SK-N-SH (cell line): ENCODE data around the gene PSPN. TPM values are rescaled to one million over a fixed set of nuclear protein-coding genes. Genes with fewer than 3 reads are reported as not detected.

ENCODE experiments used
- CTCF ChIA-PET: fragments of 300-600, 350-600 bp; formaldehyde crosslinking; extraction: SDS; loops from one replicate; lab custom pipeline; 2021; lab: Yijun Ruan, JAX
- POLR2A ChIA-PET: fragments of 350-600 bp; sonication (Branson Sonifier 250); formaldehyde crosslinking; extraction: SDS; loops from one replicate; lab custom pipeline; 2020; ENCODE audit warnings: antibody characterized with exemption, inconsistent platforms; lab: Yijun Ruan, JAX
- DNase-seq: peaks from one replicate; pipeline ENCODE4 v3.0.0; 2012
- H2AFZ ChIP-seq: fragments of 200-600 bp; sonication (generic); 2 replicates; pipeline ENCODE4 v1.8.1; 2016; ENCODE audit warnings: antibody characterized with exemption, mild to moderate bottlenecking, low read depth
- H3F3A ChIP-seq: fragments of 200-600 bp; sonication (generic); replicated peaks from 2 replicates; pipeline ENCODE3; 2016; ENCODE audit warnings: antibody characterized with exemption, mild to moderate bottlenecking; ENCODE audit not compliant: insufficient read depth
- H3K27ac ChIP-seq, 2 experiments: fragments of 200-500 bp in 1 of 2; fragments of 200-600 bp in 1 of 2; sonication (Bioruptor generic) in 1 of 2; sonication (generic), shearing (Covaris generic) in 1 of 2; 2 replicates each; pipeline versions ENCODE4 v1.5.1 to v1.6.1; 2014 to 2016; ENCODE audit warnings: low read depth in 2 of 2, inconsistent platforms in 1 of 2, low read length in 1 of 2, mild to moderate bottlenecking in 1 of 2, mixed read lengths in 1 of 2
- H3K27me3 ChIP-seq: fragments of 200-600 bp; sonication (generic), shearing (Covaris generic); 2 replicates; pipeline ENCODE4 v1.6.1; 2016; ENCODE audit warnings: mixed run types; ENCODE audit not compliant: insufficient read depth
- H3K36me3 ChIP-seq, 2 experiments: fragments of 200-500 bp in 1 of 2; fragments of 200-600 bp in 1 of 2; sonication (Bioruptor generic) in 1 of 2; sonication (generic) in 1 of 2; replicated peaks in 1 of 2; 2 replicates each; pipeline versions ENCODE3 to v1.5.1; 2014 to 2016; ENCODE audit warnings: low read length in 1 of 2, mild to moderate bottlenecking in 1 of 2; ENCODE audit not compliant: insufficient read depth in 2 of 2, control insufficient read depth in 1 of 2
- H3K4me1 ChIP-seq, 2 experiments: fragments of 200-500 bp in 1 of 2; fragments of 200-600 bp in 1 of 2; sonication (Bioruptor generic) in 1 of 2; sonication (generic), shearing (Covaris generic) in 1 of 2; 2 replicates each; pipeline versions ENCODE4 v1.5.1 to v1.6.1; 2014 to 2016; ENCODE audit warnings: low read depth in 1 of 2, low read length in 1 of 2, mixed run types in 1 of 2; ENCODE audit not compliant: insufficient read depth in 2 of 2, control insufficient read depth in 1 of 2
- H3K4me2 ChIP-seq: fragments of 200-600 bp; sonication (generic), shearing (Covaris generic); 2 replicates; pipeline ENCODE4 v1.6.1; 2017; ENCODE audit warnings: mixed run types
- H3K4me3 ChIP-seq, 2 experiments: fragments of 200-500 bp in 1 of 2; fragments of 200-600 bp in 1 of 2; sonication (Bioruptor generic) in 1 of 2; sonication (generic), shearing (Covaris generic) in 1 of 2; 2 replicates each; pipeline versions ENCODE4 v1.5.1 to v1.8.1; 2014 to 2016; ENCODE audit warnings: low read depth in 2 of 2, inconsistent platforms in 1 of 2, low read length in 1 of 2, mild to moderate bottlenecking in 1 of 2, mixed read lengths in 1 of 2, moderate library complexity in 1 of 2
- H3K79me2 ChIP-seq: fragments of 200-600 bp; sonication (generic); 2 replicates; pipeline ENCODE4 v1.8.1; 2017; ENCODE audit warnings: mild to moderate bottlenecking; ENCODE audit not compliant: insufficient read depth
- H3K9ac ChIP-seq: fragments of 200-600 bp; sonication (generic); 2 replicates; pipeline ENCODE4 v1.6.1; 2017; ENCODE audit warnings: mixed run types
- H3K9me2 ChIP-seq: fragments of 200-600 bp; sonication (generic); 2 replicates; pipeline ENCODE4 v1.6.1; 2017; ENCODE audit warnings: mixed run types
- H3K9me3 ChIP-seq: fragments of 200-600 bp; sonication (generic); 2 replicates; pipeline ENCODE4 v1.6.1; 2017; ENCODE audit warnings: mixed run types, mild to moderate bottlenecking, moderate library complexity
- H4K20me1 ChIP-seq: fragments of 200-600 bp; sonication (generic); 2 replicates; pipeline ENCODE4 v1.6.1; 2017; ENCODE audit warnings: mild to moderate bottlenecking, mixed run types; ENCODE audit not compliant: insufficient read depth
- ELF1 ChIP-seq: IDR thresholded peaks from 2 replicates; pipeline ENCODE4 v1.4.0; 2012
- EP300 ChIP-seq, 2 experiments: IDR thresholded peaks; 2 replicates each; pipeline versions ENCODE4 v1.4.0 to v1.6.1; 2012; ENCODE audit warnings: borderline replicate concordance in 1 of 2, low read depth in 1 of 2, low read length in 1 of 2
- FOXJ3 ChIP-seq: sonication (generic); formaldehyde crosslinking; IDR thresholded peaks from 2 replicates; pipeline ENCODE4 v1.5.1; 2020; ENCODE audit warnings: mild to moderate bottlenecking, missing genetic modification reagents
- FOXM1 ChIP-seq: IDR thresholded peaks from 2 replicates; pipeline ENCODE4 v1.4.0; 2012; ENCODE audit warnings: low read depth, mild to moderate bottlenecking
- GATA2 ChIP-seq: sonication (generic); formaldehyde crosslinking; IDR thresholded peaks from 2 replicates; pipeline ENCODE4 v1.5.0; 2020; ENCODE audit warnings: mild to moderate bottlenecking, missing genetic modification reagents
- JUND ChIP-seq: IDR thresholded peaks from 2 replicates; pipeline ENCODE4 v1.4.0; 2012
- NRF1 ChIP-seq: IDR thresholded peaks from 2 replicates; pipeline ENCODE4 v1.6.1; 2012; ENCODE audit warnings: low read depth, mild to moderate bottlenecking, low read length
- POLR2AphosphoS5 ChIP-seq: IDR thresholded peaks from 2 replicates; pipeline ENCODE4 v1.6.1; 2012; ENCODE audit warnings: low read depth, low read length
- RCOR1 ChIP-seq: fragments of 150-350 bp; IDR thresholded peaks from 2 replicates; pipeline ENCODE4 v1.6.1; 2017; ENCODE audit warnings: antibody characterized with exemption, low read length
- SIN3A ChIP-seq: IDR thresholded peaks from 2 replicates; pipeline ENCODE4 v1.6.1; 2012; ENCODE audit warnings: low read depth, mild to moderate bottlenecking, low read length, moderate library complexity, borderline replicate concordance
- SMC3 ChIP-seq: IDR thresholded peaks from 2 replicates; pipeline ENCODE4 v1.6.1; 2012; ENCODE audit warnings: low read depth, low read length, improper control_type of control experiment
- TEAD4 ChIP-seq: IDR thresholded peaks from 2 replicates; pipeline ENCODE4 v1.4.0; 2012; ENCODE audit warnings: mild to moderate bottlenecking, borderline replicate concordance; ENCODE audit not compliant: insufficient read depth
- WGBS: methylation state at CpG from one replicate; pipeline ENCODE4 v1.1.6; 2017; ENCODE audit warnings: low lambda C conversion rate; 5-methylcytosine and 5-hydroxymethylcytosine counted together
- polyA plus RNA-seq, 3 experiments: library from polyadenylated mRNA; depleted of rRNA; stranded (reverse); fragments of >200 nt; gene quantifications; 2 replicates each; pipeline ENCODE4 v1.2.3, GENCODE V29; 2012
- TF ChIP-seq, protein P1 (sequence below): IDR thresholded peaks from 2 replicates; pipeline ENCODE4 v1.6.1; 2012; ENCODE audit warnings: mild to moderate bottlenecking, low read depth, low read length, moderate library complexity
- TF ChIP-seq, protein P2 (sequence below): IDR thresholded peaks from 2 replicates; pipeline ENCODE4 v1.4.0; 2012; ENCODE audit warnings: low read depth, borderline replicate concordance
- TF ChIP-seq, protein P3 (sequence below): IDR thresholded peaks from 2 replicates; pipeline ENCODE4 v1.4.0; 2012; ENCODE audit warnings: low read depth
- TF ChIP-seq, protein P4 (sequence below): IDR thresholded peaks from 2 replicates; pipeline ENCODE4; 2012

PSPN gene, protein sequence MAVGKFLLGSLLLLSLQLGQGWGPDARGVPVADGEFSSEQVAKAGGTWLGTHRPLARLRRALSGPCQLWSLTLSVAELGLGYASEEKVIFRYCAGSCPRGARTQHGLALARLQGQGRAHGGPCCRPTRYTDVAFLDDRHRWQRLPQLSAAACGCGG
- polyA plus RNA-seq (2012; rRNA removed), result 0.41 and 0.59 TPM in 2 replicates
- polyA plus RNA-seq (2012; cell fraction: cytosol; rRNA removed), result 0.32 and 0.38 TPM in 2 replicates
- 0.74 and 0.88 TPM in 2 replicates for polyA plus RNA-seq (2012; cell fraction: nucleus; rRNA removed)

DNA sequence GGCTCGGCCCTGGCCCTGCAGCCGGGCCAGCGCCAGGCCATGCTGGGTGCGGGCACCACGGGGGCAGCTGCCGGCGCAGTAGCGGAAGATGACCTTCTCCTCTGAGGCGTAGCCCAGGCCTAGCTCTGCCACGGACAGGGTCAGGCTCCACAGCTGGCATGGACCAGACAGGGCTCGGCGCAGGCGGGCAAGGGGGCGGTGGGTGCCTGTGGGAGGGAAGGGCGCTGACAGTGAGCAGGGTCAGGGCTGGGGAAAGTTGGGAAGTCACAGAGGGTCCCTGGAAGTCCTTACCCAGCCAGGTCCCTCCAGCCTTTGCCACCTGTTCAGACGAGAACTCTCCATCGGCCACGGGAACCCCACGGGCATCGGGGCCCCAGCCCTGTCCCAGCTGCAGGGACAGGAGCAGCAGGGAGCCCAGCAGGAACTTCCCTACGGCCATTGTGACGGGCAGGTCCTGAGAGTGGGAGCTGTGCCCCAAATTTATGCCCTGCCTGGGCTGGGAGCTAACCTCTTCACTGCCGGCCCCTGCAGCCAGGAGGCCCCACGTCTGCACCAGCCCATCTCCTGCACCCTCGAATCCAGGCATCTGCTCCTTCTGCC is at the start of gene PSPN:
Gene PSPN (minus strand): TSS at position 523 of the 600 bp plus-strand sequence. CDS start 84 bp downstream, at position 439.
- Histone ChIP-seq H3K4me2 (no peak within 1 kb of the TSS), H3K79me2 (peaks cover 8% of the 10 kb centered on the region), H3K4me1 (peaks cover 6 to 22% of the 10 kb centered on the region in 2 experiments; a peak in 1 of 4 replicates), H3K9ac (no peak within 1 kb of the TSS), H3K4me3 (no peak within 1 kb of the TSS), H4K20me1 (no peaks in the 10 kb centered on the region), H3K36me3 (peaks cover 15 to 17% of the 10 kb centered on the region in 2 experiments), H3K27ac (peak within 1 kb of the TSS in 1 of 2 experiments; percentile 23; a peak in 1 of 4 replicates), H3K9me2 (no peaks in the 10 kb centered on the region), H3F3A (peaks cover 25% of the 10 kb centered on the region), H3K9me3 (no peaks in the 10 kb centered on the region), H2AFZ (no peak within 1 kb of the TSS), H3K27me3 (no peaks in the 10 kb centered on the region)
- POLR2A ChIA-PET, result no interaction called here
- WGBS, result 97% methylated on average over 10 of the region's 25 CpGs
- DNase-seq, result no peak
- CTCF ChIA-PET, result no interaction called here
- TF ChIP-seq, protein P1, sequence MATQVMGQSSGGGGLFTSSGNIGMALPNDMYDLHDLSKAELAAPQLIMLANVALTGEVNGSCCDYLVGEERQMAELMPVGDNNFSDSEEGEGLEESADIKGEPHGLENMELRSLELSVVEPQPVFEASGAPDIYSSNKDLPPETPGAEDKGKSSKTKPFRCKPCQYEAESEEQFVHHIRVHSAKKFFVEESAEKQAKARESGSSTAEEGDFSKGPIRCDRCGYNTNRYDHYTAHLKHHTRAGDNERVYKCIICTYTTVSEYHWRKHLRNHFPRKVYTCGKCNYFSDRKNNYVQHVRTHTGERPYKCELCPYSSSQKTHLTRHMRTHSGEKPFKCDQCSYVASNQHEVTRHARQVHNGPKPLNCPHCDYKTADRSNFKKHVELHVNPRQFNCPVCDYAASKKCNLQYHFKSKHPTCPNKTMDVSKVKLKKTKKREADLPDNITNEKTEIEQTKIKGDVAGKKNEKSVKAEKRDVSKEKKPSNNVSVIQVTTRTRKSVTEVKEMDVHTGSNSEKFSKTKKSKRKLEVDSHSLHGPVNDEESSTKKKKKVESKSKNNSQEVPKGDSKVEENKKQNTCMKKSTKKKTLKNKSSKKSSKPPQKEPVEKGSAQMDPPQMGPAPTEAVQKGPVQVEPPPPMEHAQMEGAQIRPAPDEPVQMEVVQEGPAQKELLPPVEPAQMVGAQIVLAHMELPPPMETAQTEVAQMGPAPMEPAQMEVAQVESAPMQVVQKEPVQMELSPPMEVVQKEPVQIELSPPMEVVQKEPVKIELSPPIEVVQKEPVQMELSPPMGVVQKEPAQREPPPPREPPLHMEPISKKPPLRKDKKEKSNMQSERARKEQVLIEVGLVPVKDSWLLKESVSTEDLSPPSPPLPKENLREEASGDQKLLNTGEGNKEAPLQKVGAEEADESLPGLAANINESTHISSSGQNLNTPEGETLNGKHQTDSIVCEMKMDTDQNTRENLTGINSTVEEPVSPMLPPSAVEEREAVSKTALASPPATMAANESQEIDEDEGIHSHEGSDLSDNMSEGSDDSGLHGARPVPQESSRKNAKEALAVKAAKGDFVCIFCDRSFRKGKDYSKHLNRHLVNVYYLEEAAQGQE, result no peak

DNA sequence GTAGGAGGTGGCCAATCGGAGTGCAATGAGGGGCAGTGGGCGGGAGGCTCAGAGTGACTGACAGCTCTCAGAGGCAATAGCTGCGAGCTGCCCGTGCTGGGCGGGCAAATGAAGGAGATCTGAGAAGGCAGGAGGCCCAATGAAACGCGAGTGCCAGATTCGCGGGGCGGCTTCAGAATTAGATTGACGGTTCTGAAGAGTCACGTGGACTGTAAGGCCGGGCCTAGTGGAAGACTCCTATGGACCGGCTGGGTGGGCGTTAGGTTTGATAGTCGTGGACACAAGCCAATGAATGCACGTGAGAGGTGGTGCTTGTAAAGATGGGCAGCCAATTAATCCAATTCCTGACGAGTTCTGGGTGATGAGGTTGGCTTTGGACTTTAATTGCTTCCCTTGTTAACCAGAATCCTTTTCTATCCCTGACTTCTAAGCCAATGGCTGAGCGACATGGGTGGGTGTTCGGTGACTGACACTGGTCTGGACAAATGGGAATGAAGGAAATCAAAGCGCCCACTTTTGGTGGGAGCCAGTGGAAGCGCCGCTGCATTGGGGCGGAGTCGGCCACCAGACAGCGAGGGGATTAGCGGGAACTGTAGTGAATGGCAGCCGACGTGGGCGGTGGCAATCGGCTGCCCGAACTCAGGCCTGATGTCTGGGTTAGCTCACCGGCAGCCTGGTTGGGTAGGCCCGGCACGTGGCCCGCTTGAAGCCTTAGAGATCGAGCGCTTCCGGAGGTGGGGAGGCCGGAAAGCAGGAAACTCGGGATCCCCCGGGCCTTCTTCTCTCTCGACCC is 49.4 kb upstream of the PSPN start:
- Histone ChIP-seq H4K20me1 (peaks cover 39% of the 10 kb centered on the region), H3K9me2 (no peaks in the 10 kb centered on the region), H3K79me2 (peaks cover 40% of the 10 kb centered on the region), H2AFZ (peak overlapping the region; percentile 85; the same call in 1 of the 2 replicates), H3K27me3 (no peaks in the 10 kb centered on the region), H3F3A (peaks cover 6% of the 10 kb centered on the region), H3K36me3 (peaks cover 5 to 22% of the 10 kb centered on the region in 2 experiments), H3K4me1 (peaks cover 10 to 15% of the 10 kb centered on the region in 2 experiments; a peak in 2 of 4 replicates), H3K4me2 (peak overlapping the region; percentile 49), H3K27ac (peak overlapping the region; percentile 61 to 78; a peak in 3 of 4 replicates), H3K4me3 (peak overlapping the region in 1 of 2 experiments; percentile 20; a peak in 2 of 4 replicates), H3K9me3 (no peaks in the 10 kb centered on the region), H3K9ac (no peak overlapping the region)
- 5% methylated on average over 25 of the region's 43 CpGs for WGBS
- peak; percentile 96 for DNase-seq
- ChIA-PET POLR2A (interaction anchor here (0.5 to 1.6 kb wide), 3 partner anchors 32 to 52 kb away, joined by 4 to 8 read pairs (median 4); partner anchors contain the start of genes ALKBH7 and GTF2F1), CTCF (interaction anchor here (0.6 to 1.6 kb wide), 3 partner anchors 14 to 1897 kb away, joined by 3 read pairs; partner anchors contain the start of gene TUBB4A)
- TF ChIP-seq RCOR1 (no peak), GATA2 (CRISPR knock-in tag) (no peak), SIN3A (no peak), SMC3 (no peak), FOXJ3 (CRISPR knock-in tag) (no peak), FOXM1 (no peak), TEAD4 (no peak), EP300 (IDR thresholded peaks at IDR 0.05; ENCODE audit: borderline replicate concordance in 1 of 2, low read depth in 1 of 2, low read length in 1 of 2) (no peak), NRF1 (no peak), ELF1 (peak; percentile 61; the same call in 1 of the 2 replicates), JUND (no peak), POLR2AphosphoS5 (peak; percentile 16; the same call in 1 of the 2 replicates)
- TF ChIP-seq, protein P2, sequence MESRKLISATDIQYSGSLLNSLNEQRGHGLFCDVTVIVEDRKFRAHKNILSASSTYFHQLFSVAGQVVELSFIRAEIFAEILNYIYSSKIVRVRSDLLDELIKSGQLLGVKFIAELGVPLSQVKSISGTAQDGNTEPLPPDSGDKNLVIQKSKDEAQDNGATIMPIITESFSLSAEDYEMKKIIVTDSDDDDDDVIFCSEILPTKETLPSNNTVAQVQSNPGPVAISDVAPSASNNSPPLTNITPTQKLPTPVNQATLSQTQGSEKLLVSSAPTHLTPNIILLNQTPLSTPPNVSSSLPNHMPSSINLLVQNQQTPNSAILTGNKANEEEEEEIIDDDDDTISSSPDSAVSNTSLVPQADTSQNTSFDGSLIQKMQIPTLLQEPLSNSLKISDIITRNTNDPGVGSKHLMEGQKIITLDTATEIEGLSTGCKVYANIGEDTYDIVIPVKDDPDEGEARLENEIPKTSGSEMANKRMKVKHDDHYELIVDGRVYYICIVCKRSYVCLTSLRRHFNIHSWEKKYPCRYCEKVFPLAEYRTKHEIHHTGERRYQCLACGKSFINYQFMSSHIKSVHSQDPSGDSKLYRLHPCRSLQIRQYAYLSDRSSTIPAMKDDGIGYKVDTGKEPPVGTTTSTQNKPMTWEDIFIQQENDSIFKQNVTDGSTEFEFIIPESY, result peak; percentile 79; the same call in 1 of the 2 replicates
- TF ChIP-seq, protein P3, sequence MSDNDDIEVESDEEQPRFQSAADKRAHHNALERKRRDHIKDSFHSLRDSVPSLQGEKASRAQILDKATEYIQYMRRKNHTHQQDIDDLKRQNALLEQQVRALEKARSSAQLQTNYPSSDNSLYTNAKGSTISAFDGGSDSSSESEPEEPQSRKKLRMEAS, result peak; percentile 98
- TF ChIP-seq, protein P4, sequence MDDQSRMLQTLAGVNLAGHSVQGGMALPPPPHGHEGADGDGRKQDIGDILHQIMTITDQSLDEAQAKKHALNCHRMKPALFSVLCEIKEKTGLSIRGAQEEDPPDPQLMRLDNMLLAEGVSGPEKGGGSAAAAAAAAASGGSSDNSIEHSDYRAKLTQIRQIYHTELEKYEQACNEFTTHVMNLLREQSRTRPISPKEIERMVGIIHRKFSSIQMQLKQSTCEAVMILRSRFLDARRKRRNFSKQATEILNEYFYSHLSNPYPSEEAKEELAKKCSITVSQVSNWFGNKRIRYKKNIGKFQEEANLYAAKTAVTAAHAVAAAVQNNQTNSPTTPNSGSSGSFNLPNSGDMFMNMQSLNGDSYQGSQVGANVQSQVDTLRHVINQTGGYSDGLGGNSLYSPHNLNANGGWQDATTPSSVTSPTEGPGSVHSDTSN, result peak; percentile 96
